Choroid plexus epithelial cell (primary cell): Measurements from ENCODE around the gene KIF19.

Experiments used
- DNase-seq: peaks from one replicate; pipeline ENCODE4 v3.0.0-alpha.2; 2010; ENCODE audit warnings: low read depth
- H3K4me3 ChIP-seq: 2 replicates; pipeline ENCODE4 v1.5.1; 2011; ENCODE audit warnings: low read depth, mild to moderate bottlenecking, control low read depth, low read length, moderate library complexity
- TF ChIP-seq, protein P1 (sequence below): conservative IDR thresholded peaks from 2 replicates; pipeline ENCODE4 v1.5.1; 2011; ENCODE audit warnings: low read depth, mild to moderate bottlenecking, control low read depth, inconsistent platforms, low read length, moderate library complexity

The KIF19 gene

DNA sequence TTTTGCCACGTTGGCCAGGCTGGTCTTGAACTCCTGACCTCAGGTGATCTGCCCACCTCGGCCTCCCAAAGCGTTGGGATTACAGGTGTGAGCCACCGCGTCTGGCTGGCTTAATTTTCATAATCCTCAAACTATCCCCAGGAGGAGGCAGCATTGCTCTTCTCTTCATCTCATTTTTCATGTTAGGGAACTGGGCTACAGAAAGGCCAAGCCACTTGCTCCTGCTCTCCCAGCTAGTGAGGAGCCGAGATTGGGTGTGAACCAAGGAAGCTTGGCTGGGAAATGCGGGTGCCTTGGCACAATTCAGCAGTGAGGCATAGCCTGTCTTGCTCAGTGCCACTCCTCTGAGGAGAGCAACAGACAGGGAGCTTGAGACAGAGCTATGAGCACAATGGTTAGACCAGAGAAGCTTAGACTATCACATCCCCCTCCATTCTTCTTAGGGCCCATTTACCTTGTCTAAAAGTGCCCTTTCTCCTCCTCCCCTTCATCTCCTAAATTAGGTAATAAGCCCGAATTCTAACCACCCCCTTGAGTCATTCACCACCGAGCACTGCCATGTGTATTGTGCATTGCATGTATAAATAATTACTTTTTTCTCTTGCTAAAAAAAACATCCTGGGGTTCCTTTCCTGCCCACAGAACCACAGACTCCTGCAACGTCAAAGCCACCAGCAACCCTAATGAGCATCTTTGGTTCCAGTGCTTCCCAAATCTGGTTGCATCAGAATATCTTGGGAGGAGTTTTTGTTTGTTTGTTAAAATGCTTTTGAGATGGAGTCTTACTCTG is 20.0 kb upstream of the KIF19 start:
- no peak for DNase-seq
- TF ChIP-seq, protein P1, sequence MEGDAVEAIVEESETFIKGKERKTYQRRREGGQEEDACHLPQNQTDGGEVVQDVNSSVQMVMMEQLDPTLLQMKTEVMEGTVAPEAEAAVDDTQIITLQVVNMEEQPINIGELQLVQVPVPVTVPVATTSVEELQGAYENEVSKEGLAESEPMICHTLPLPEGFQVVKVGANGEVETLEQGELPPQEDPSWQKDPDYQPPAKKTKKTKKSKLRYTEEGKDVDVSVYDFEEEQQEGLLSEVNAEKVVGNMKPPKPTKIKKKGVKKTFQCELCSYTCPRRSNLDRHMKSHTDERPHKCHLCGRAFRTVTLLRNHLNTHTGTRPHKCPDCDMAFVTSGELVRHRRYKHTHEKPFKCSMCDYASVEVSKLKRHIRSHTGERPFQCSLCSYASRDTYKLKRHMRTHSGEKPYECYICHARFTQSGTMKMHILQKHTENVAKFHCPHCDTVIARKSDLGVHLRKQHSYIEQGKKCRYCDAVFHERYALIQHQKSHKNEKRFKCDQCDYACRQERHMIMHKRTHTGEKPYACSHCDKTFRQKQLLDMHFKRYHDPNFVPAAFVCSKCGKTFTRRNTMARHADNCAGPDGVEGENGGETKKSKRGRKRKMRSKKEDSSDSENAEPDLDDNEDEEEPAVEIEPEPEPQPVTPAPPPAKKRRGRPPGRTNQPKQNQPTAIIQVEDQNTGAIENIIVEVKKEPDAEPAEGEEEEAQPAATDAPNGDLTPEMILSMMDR: peak; percentile 9
- no peak overlapping the region for H3K4me3 ChIP-seq

DNA sequence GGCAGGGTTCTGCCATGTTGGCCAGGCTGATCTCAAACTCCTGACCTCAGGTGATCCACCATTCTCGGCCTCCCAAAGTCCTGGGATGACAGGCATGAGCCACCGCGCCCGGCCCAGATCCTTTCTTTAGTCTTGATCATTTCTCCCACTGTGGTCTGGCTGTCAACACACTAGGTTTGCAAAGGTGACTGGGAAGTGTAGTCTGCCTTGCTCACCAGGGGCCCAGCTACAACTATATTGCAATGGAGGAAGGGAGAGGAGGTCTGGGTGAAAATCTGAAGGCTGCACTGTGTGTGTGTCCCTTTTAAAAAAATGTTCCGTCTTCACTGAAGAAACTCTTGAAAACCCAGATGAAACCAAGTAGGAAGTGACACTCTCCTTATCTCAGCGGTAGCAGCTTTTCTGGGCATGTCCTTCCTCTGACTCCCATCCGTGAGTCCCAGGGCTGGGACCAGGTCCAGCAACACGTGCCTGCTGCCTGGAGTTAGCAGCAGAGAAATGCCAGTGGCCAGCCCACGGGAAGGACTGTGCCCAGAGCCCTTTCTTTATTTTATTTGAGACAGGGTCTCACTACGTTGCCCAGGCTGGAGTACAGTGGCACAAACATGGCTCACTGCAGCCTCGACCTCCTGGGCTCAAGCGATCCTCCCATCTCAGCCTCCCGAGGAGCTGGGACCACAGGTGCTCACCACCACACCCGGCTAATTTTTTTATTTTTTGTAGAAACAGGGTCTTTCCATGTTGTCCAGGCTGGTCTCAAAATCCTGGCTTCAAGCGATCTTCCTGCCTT is 17.8 kb upstream of the KIF19 start:
- DNase-seq: no peak
- TF ChIP-seq, protein P1: no peak
- H3K4me3 ChIP-seq: no peak overlapping the region

DNA sequence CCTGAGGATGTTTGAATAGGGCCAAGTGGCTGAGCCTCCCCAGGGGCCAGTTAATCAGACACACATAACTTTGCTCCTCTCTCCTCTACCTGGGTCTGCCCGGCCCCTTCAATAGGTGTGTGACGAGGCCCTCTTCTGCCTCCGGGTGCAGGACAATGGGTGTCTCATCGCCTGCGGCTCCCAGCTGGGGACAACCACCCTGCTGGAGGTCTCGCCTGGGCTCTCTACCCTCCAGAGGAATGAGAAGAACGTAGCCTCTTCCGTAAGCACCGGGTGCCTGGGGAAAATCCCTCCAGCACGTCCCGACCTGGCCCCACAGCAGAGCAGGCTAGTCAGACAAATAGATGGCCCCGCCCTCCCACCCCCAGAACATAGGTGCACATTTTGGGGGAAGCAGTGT is 16.1 kb upstream of the KIF19 start:
- DNase-seq: no peak
- TF ChIP-seq, protein P1: no peak
- no peak overlapping the region for H3K4me3 ChIP-seq

DNA sequence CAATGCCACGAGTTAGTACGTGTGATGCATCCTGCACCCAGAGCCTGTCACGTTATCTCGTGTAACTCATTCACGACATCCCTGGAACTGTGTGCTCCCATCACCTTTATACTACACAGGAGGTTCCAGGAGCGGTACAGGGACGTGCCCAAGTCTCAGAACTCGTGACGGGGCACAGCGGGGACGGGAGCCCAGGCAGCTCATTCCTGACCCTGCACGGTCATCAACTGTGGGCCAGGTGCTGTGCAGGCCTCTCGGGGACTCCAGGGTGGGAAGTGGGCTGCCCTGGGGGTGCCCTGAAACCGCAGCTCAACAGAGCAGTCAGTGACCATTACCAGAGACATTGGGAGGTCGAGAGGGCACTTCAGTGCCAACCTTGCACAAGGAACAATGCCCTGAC is 11.1 kb upstream of the KIF19 start:
- no peak for DNase-seq
- TF ChIP-seq, protein P1: no peak

DNA sequence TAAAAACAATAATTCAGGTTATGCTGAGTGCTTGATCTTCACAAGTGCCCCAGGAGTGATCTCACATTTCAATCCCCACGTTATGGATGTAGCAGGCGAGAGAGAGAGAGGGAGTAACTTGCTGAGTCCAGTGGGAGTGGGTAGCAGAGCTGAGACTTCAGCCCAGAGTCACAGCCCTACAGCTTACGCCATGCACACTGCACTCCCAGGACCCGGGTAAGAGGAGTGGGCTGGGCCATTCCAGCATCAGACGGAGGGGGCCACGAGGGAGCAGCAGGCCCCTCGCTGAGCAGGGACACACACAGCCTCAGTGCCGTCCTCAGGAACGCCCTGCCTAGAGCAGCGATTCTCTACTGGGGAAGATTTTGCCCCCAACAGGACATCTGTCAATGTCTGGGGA is 9.8 kb upstream of the KIF19 start:
- TF ChIP-seq, protein P1: no peak
- H3K4me3 ChIP-seq: no peak overlapping the region
- DNase-seq: no peak

More for the DNA sequence above, 11.1 kb upstream of the KIF19 start:
- no peak overlapping the region for H3K4me3 ChIP-seq

DNA sequence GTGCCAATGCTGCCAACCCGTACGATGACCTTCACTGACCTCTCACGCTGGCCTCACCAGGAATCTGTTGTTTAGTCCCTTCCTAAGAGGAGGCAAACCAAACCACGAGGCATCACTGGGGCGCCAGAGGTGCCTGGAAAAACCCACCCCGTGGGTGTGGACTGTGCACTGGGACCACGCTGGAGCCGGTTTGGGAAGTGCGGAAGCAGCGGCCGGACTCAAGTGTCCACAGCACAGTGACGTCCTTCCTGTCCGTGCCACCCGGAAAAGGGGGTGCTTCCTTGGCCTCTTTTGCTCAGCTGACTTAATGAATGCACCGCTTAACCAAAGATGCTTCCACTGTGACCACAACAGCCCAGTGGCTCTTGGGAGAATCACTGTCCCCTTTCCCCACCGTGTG is 9.0 kb upstream of the KIF19 start:
- no peak overlapping the region for H3K4me3 ChIP-seq
- DNase-seq: no peak
- TF ChIP-seq, protein P1: no peak

DNA sequence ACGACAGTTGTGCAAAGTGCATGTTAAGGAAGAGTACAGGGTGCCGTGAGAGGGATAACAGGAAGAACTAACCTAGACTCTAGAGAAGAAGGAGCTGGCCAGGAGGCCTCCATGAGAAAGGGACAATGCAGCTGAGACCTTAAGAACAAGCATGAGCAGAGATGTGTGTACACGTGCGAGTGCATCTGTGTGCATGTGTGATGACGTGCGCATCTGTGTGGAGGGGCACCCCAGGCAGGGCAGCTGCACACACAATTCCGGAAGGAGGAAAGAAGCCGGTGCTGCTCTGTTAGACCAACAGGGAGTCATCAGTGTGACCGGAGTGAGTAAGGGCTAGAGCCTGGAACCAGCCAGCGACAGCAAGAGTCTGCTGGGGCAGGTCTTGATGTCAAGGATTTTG is 7.6 kb upstream of the KIF19 start:
- no peak for DNase-seq
- TF ChIP-seq, protein P1: no peak
- H3K4me3 ChIP-seq: no peak overlapping the region
